Measurements from ENCODE around the gene COX6B2.

COX6B2 gene

GRCh38 chr19:55383279-55384130 is 29.0 kb upstream of the COX6B2 start:
- peak; percentile 52 for DNase-seq

GRCh38 chr19:55382522-55383054 is 28.1 kb upstream of the COX6B2 start:
- no peak for DNase-seq

- DNase-seq: no peak
Measured at GRCh38 chr19:55382013-55382412, 27.5 kb upstream of the COX6B2 start.

GRCh38 chr19:55379174-55379573 is 24.7 kb upstream of the COX6B2 start:
- no peak for DNase-seq

- no peak for DNase-seq
Measured at GRCh38 chr19:55377356-55378131, 23.0 kb upstream of the COX6B2 start.

- DNase-seq: no peak
Measured at GRCh38 chr19:55376241-55376933, 21.9 kb upstream of the COX6B2 start, which contains the start of gene TMEM190. TMEM190 (plus strand) TSS chr19:55376826; CDS start chr19:55376854, 28 bp downstream.

GRCh38 chr19:55373993-55374757 is 19.7 kb upstream of the COX6B2 start:
- no peak for DNase-seq

- DNase-seq: no peak
Measured at GRCh38 chr19:55373306-55373992, 18.9 kb upstream of the COX6B2 start.

GRCh38 chr19:55372316-55373081 is 18.0 kb upstream of the COX6B2 start:
- no peak for DNase-seq

GRCh38 chr19:55370305-55370988 is 15.9 kb upstream of the COX6B2 start, which contains the start of gene IL11:
IL11 (minus strand) TSS chr19:55370463; CDS start chr19:55370310, 153 bp downstream.
- no peak for DNase-seq

GRCh38 chr19:55369653-55370304 is 15.3 kb upstream of the COX6B2 start:
- DNase-seq: peak; percentile 43

- no peak for DNase-seq
Measured at GRCh38 chr19:55368701-55369563, 14.4 kb upstream of the COX6B2 start.

GRCh38 chr19:55368106-55368505 is 13.6 kb upstream of the COX6B2 start:
- DNase-seq: no peak

- no peak for DNase-seq
Measured at GRCh38 chr19:55366790-55367189, 12.3 kb upstream of the COX6B2 start.

- no peak for DNase-seq
Measured at GRCh38 chr19:55365964-55366363, 11.4 kb upstream of the COX6B2 start.

GRCh38 chr19:55365245-55365644 is 10.7 kb upstream of the COX6B2 start:
- DNase-seq: no peak

GRCh38 chr19:55362990-55363716 is 8.6 kb upstream of the COX6B2 start, which contains the start of gene GARIN5B:
GARIN5B (minus strand) TSS chr19:55363260; CDS start chr19:55363066, 194 bp downstream.
- no peak for DNase-seq
